ENCODE results near the gene PHF19. TPM values are rescaled to one million over a fixed set of nuclear protein-coding genes. Genes with fewer than 3 reads are reported as not detected.

Gene PHF19
- polyA plus RNA-seq, 2 of the 4 experiments (the other 2 are of a cell fraction) = 50.7 to 102 TPM

- no peaks in the 10 kb centered on the region for H3K4me1 ChIP-seq
- ChIA-PET POLR2A (interaction anchor here (0.9 kb wide), 1 partner anchor 92 kb away, joined by 3 read pairs; the partner anchor contains the start of gene FBXW2), CTCF (interaction anchor here (0.7 to 3.6 kb wide), 3 partner anchors 15 to 130 kb away, joined by 4 to 13 read pairs (median 7); no protein-coding TSS in a partner anchor)
- no peak overlapping the region for H3K4me3 ChIP-seq
- no peak for ATAC-seq
- no peak overlapping the region for H3K4me2 ChIP-seq
- WGBS (ENCODE audit: missing lambda C conversion rate) = 64% methylated on average over 3 of the region's 3 CpGs
- TF ChIP-seq MAX (IDR thresholded peaks at IDR 0.05) = no peak
- no peak for TF ChIP-seq ELK1 (IDR thresholded peaks at IDR 0.05; ENCODE audit: low read depth, low read length)
- TF ChIP-seq EHMT2 (IDR thresholded peaks at IDR 0.05; ENCODE audit: low read depth) = no peak
- TF ChIP-seq EHF (CRISPR knock-in tag; IDR thresholded peaks at IDR 0.05) = no peak
- TF ChIP-seq FOSL2 (IDR thresholded peaks at IDR 0.05) = no peak
- TF ChIP-seq FOSL2 (CRISPR knock-in tag; IDR thresholded peaks at IDR 0.05) = no peak
- TF ChIP-seq TFCP2L1 (CRISPR knock-in tag; IDR thresholded peaks at IDR 0.05) = no peak
- TF ChIP-seq BHLHE40 (IDR thresholded peaks at IDR 0.05; ENCODE audit: low read depth, low read length) = no peak
- no peak for TF ChIP-seq JUNB (IDR thresholded peaks at IDR 0.05)
- no peak for TF ChIP-seq CBX2 (IDR thresholded peaks at IDR 0.05; ENCODE audit: borderline replicate concordance, low read depth)
- TF ChIP-seq EP300 (IDR thresholded peaks at IDR 0.05) = no peak
- H3K27ac ChIP-seq = no peak overlapping the region
- no peak for FAIRE-seq
- DNase-seq (ENCODE audit: low read depth in 1 of 2, low spot score in 1 of 2) = no peak
- H3K9me3 ChIP-seq = no peaks in the 10 kb centered on the region
Measured at GRCh38 chr9:120885457-120885856, 8.5 kb upstream of the PHF19 start.

GRCh38 chr9:120883608-120883996 is 6.6 kb upstream of the PHF19 start:
- ATAC-seq (no peak; a peak in 1 of 6 replicates), DNase-seq (ENCODE audit: low read depth in 1 of 2, low spot score in 1 of 2) (no peak), FAIRE-seq (no peak)
- ChIA-PET POLR2A (no interaction called here), CTCF (interaction anchor here (1.3 to 2.1 kb wide), 4 partner anchors 9 to 264 kb away, joined by 3 to 8 read pairs (median 6); no protein-coding TSS in a partner anchor)
- no peak overlapping the region for H3K27ac ChIP-seq
- 64% methylated on average over 3 of the region's 3 CpGs for WGBS (ENCODE audit: missing lambda C conversion rate)
- no peak for TF ChIP-seq TP53 (CRISPR knock-in tag; IDR thresholded peaks at IDR 0.05)
- H3K4me1 ChIP-seq = peaks cover 3% of the 10 kb centered on the region
- no peak overlapping the region for H3K4me2 ChIP-seq
- H3K9me3 ChIP-seq = no peaks in the 10 kb centered on the region
- H3K4me3 ChIP-seq = no peak overlapping the region

- FAIRE-seq (no peak), ATAC-seq (no peak), DNase-seq (ENCODE audit: low read depth in 1 of 2, low spot score in 1 of 2) (no peak)
- WGBS (ENCODE audit: missing lambda C conversion rate) = 61% methylated on average over 10 of the region's 10 CpGs
- Histone ChIP-seq H3K9me3 (no peaks in the 10 kb centered on the region), H3K27ac (no peak overlapping the region), H3K4me3 (no peak overlapping the region), H3K4me1 (peaks cover 9% of the 10 kb centered on the region), H3K4me2 (no peak overlapping the region)
- no peak for TF ChIP-seq EHF (CRISPR knock-in tag; IDR thresholded peaks at IDR 0.05)
- no peak for TF ChIP-seq TFCP2L1 (CRISPR knock-in tag; IDR thresholded peaks at IDR 0.05)
- no peak for TF ChIP-seq ZSCAN20 (CRISPR knock-in tag; IDR thresholded peaks at IDR 0.05)
- no peak for TF ChIP-seq FOSB (CRISPR knock-in tag; IDR thresholded peaks at IDR 0.05)
- no peak for TF ChIP-seq MAZ (IDR thresholded peaks at IDR 0.05; ENCODE audit: borderline replicate concordance, low read depth, low read length)
- no peak for TF ChIP-seq ZFP36 (IDR thresholded peaks at IDR 0.05; ENCODE audit: borderline replicate concordance, partially characterized antibody)
- ChIA-PET CTCF (interaction anchor here (1.3 to 2.1 kb wide), 4 partner anchors 9 to 263 kb away, joined by 3 to 8 read pairs (median 6); no protein-coding TSS in a partner anchor), POLR2A (no interaction called here)
Measured at GRCh38 chr9:120882935-120883607, 6.1 kb upstream of the PHF19 start.

- 90% methylated on average over 6 of the region's 6 CpGs for WGBS (ENCODE audit: missing lambda C conversion rate)
- ATAC-seq (no peak), DNase-seq (ENCODE audit: low read depth in 1 of 2, low spot score in 1 of 2) (no peak), FAIRE-seq (no peak)
- no peak overlapping the region for H3K4me3 ChIP-seq
- ChIA-PET POLR2A (no interaction called here), CTCF (no interaction called here)
- no peak overlapping the region for H3K4me2 ChIP-seq
- no peaks in the 10 kb centered on the region for H3K9me3 ChIP-seq
- no peak overlapping the region for H3K27ac ChIP-seq
- H3K4me1 ChIP-seq = peaks cover 28% of the 10 kb centered on the region
- TF ChIP-seq EHF (CRISPR knock-in tag; IDR thresholded peaks at IDR 0.05) (no peak), POLR2A (IDR thresholded peaks at IDR 0.05; ENCODE audit: low read length) (no peak), ZFP36 (IDR thresholded peaks at IDR 0.05; ENCODE audit: borderline replicate concordance, partially characterized antibody) (no peak), REST (IDR thresholded peaks at IDR 0.05) (no peak), MAZ (IDR thresholded peaks at IDR 0.05; ENCODE audit: borderline replicate concordance, low read depth, low read length) (no peak), BCL3 (IDR thresholded peaks at IDR 0.05) (no peak), RNF2 (IDR thresholded peaks at IDR 0.05; ENCODE audit: borderline replicate concordance, low read depth) (no peak), ELK1 (IDR thresholded peaks at IDR 0.05; ENCODE audit: low read depth, low read length) (no peak), USF2 (IDR thresholded peaks at IDR 0.05) (no peak)
Measured at GRCh38 chr9:120879446-120879845, 2.5 kb upstream of the PHF19 start.
